ENCODE measurements around the gene CGB2. TPM values are rescaled to one million over a fixed set of nuclear protein-coding genes. Genes with fewer than 3 reads are reported as not detected.
A peak's percentile ranks its signal among the peaks of the same experiment; 100 is the strongest.
"Not testable (repeated sequence)": the region's sequence is repeated elsewhere in the genome, so short reads cannot be mapped to it uniquely, and the experiment has no call there.

Gene CGB2
- polyA plus RNA-seq (ENCODE audit: insufficient read length in 12 of 12): not detected
- long read RNA-seq, donor 1: 0 reads
- long read RNA-seq, donor 2: 0 reads
- long read RNA-seq, donor 3: 0 reads
- long read RNA-seq, donor 4: 0 reads
- long read RNA-seq, donor 5: 0 reads
- long read RNA-seq, donor 6: 0 reads
- long read RNA-seq, donor 7: 0 reads
- long read RNA-seq, donor 8: 0 reads
- long read RNA-seq, donor 9: 0 reads
- long read RNA-seq, donor 10: 0 reads
- long read RNA-seq, donor 11: 0 reads

GRCh38 chr19:49031642-49032301 lies at the start of gene CGB2:
TSS of gene CGB2 (plus strand) at chr19:49031890. CDS start at chr19:49032096, 206 bp downstream.
- not testable (repeated sequence) for DNase-seq

- DNase-seq: no peak
Observed at GRCh38 chr19:48982280-48982679, 49.4 kb upstream of the CGB2 start.

- no peak for DNase-seq
Observed at GRCh38 chr19:48985711-48986110, 46.0 kb upstream of the CGB2 start.

- no peak for DNase-seq
Observed at GRCh38 chr19:48986211-48986610, 45.5 kb upstream of the CGB2 start.

- no peak for DNase-seq
Observed at GRCh38 chr19:48987323-48987722, 44.4 kb upstream of the CGB2 start.

- no peak for DNase-seq
Observed at GRCh38 chr19:48988286-48988685, 43.4 kb upstream of the CGB2 start.

- no peak for DNase-seq
Observed at GRCh38 chr19:48988860-48989259, 42.8 kb upstream of the CGB2 start.

- DNase-seq: no peak
Observed at GRCh38 chr19:48989701-48990291, 41.9 kb upstream of the CGB2 start.

GRCh38 chr19:48990400-48990799 lies 41.3 kb upstream of the CGB2 start:
- no peak for DNase-seq

- DNase-seq: no peak
Observed at GRCh38 chr19:48991011-48991609, 40.6 kb upstream of the CGB2 start.

- peak; percentile 72 for DNase-seq
Observed at GRCh38 chr19:48991873-48992580, 39.7 kb upstream of the CGB2 start.

- DNase-seq: no peak
Observed at GRCh38 chr19:48992581-48993174, 39.0 kb upstream of the CGB2 start.

- peak; percentile 100 for DNase-seq
Observed at GRCh38 chr19:48993175-48994034, 38.3 kb upstream of the CGB2 start, which contains the start of the genes GYS1 and RUVBL2. TSS of gene GYS1 (minus strand) at chr19:48993309. CDS start at chr19:48993112, 197 bp downstream. TSS of gene RUVBL2 (plus strand) at chr19:48993887. CDS start at chr19:48993912, 25 bp downstream.

- no peak for DNase-seq
Observed at GRCh38 chr19:48994035-48994386, 37.7 kb upstream of the CGB2 start.

GRCh38 chr19:48997972-48998371 lies 33.7 kb upstream of the CGB2 start:
- DNase-seq: no peak

GRCh38 chr19:48999481-49000325 lies 32.0 kb upstream of the CGB2 start:
- DNase-seq: no peak

- DNase-seq: no peak
Observed at GRCh38 chr19:49004133-49004532, 27.6 kb upstream of the CGB2 start.

GRCh38 chr19:49004964-49005614 lies 26.6 kb upstream of the CGB2 start:
- no peak for DNase-seq

- no peak for DNase-seq
Observed at GRCh38 chr19:49006905-49007304, 24.8 kb upstream of the CGB2 start.
